Chondrocyte (in vitro differentiated cells): ENCODE data around the gene SP100. TPM values are rescaled to one million over a fixed set of nuclear protein-coding genes. Genes with fewer than 3 reads are reported as not detected.

ENCODE experiments used
- DNase-seq: peaks from one replicate; pipeline ENCODE4 v3.0.0; 2021; ENCODE audit warnings: mixed read lengths, low spot score
- H3K27ac Mint-ChIP-seq: one replicate; pipeline ENCODE4 v1.8.0; 2021; ENCODE audit warnings: mild to moderate bottlenecking, moderate library complexity, mixed read lengths; ENCODE audit not compliant: unreplicated experiment
- H3K27me3 Mint-ChIP-seq: 2 replicates; pipeline ENCODE4 v1.8.0; 2021; ENCODE audit warnings: low read depth, mixed read lengths
- H3K36me3 Mint-ChIP-seq: 2 replicates; pipeline ENCODE4 v1.8.0; 2021; ENCODE audit warnings: low read depth, mixed read lengths
- H3K4me1 Mint-ChIP-seq: 2 replicates; pipeline ENCODE4 v1.8.0; 2021; ENCODE audit warnings: low read depth, mild to moderate bottlenecking, mixed read lengths
- H3K4me3 Mint-ChIP-seq: one replicate; pipeline ENCODE4 v1.8.0; 2021; ENCODE audit warnings: mild to moderate bottlenecking, moderate library complexity, mixed read lengths; ENCODE audit not compliant: unreplicated experiment
- H3K9me3 Mint-ChIP-seq: 2 replicates; pipeline ENCODE4 v1.8.0; 2021; ENCODE audit warnings: low read depth, mixed read lengths
- CTCF ChIP-seq: fragments of 200-600 bp; sonication (generic); IDR thresholded peaks from 2 replicates; pipeline ENCODE4 v1.5.0; 2021; ENCODE audit warnings: antibody characterized with exemption, mild to moderate bottlenecking, moderate library complexity
- total RNA-seq: library from RNA; stranded (reverse); gene quantifications from 3 replicates; pipeline ENCODE4 v1.2.1, GENCODE V29; 2021

SP100 gene
- total RNA-seq, 1 donor from 2014 or later: 57.6 TPM

- no peak overlapping the region for H3K27ac Mint-ChIP-seq
- H3K4me1 Mint-ChIP-seq: no peaks in the 10 kb centered on the region
- H3K36me3 Mint-ChIP-seq: peaks cover 54% of the 10 kb centered on the region
- no peak for DNase-seq
- no peak overlapping the region for H3K4me3 Mint-ChIP-seq
- no peaks in the 10 kb centered on the region for H3K27me3 Mint-ChIP-seq
- H3K9me3 Mint-ChIP-seq: peaks cover 22% of the 10 kb centered on the region
- TF ChIP-seq CTCF: no peak
These were observed 37.0 kb downstream of the SP100 start for GRCh38 chr2:230453006-230453405.

- no peak overlapping the region for H3K4me3 Mint-ChIP-seq
- H3K36me3 Mint-ChIP-seq: peaks cover 58% of the 10 kb centered on the region
- no peak overlapping the region for H3K27ac Mint-ChIP-seq
- peaks cover 22% of the 10 kb centered on the region for H3K9me3 Mint-ChIP-seq
- no peaks in the 10 kb centered on the region for H3K27me3 Mint-ChIP-seq
- no peaks in the 10 kb centered on the region for H3K4me1 Mint-ChIP-seq
- no peak for DNase-seq
- no peak for TF ChIP-seq CTCF
These were observed 39.1 kb downstream of the SP100 start for GRCh38 chr2:230455005-230455684.

- no peak for TF ChIP-seq CTCF
- no peaks in the 10 kb centered on the region for H3K4me1 Mint-ChIP-seq
- peaks cover 63% of the 10 kb centered on the region for H3K36me3 Mint-ChIP-seq
- H3K27me3 Mint-ChIP-seq: no peaks in the 10 kb centered on the region
- no peak overlapping the region for H3K27ac Mint-ChIP-seq
- no peak for DNase-seq
- peaks cover 19% of the 10 kb centered on the region for H3K9me3 Mint-ChIP-seq
- no peak overlapping the region for H3K4me3 Mint-ChIP-seq
These were observed 41.2 kb downstream of the SP100 start for GRCh38 chr2:230457073-230457768.

GRCh38 chr2:230457793-230458192 is 41.8 kb downstream of the SP100 start:
- Mint-ChIP-seq H3K4me3 (no peak overlapping the region), H3K27ac (no peak overlapping the region), H3K4me1 (no peaks in the 10 kb centered on the region), H3K9me3 (peaks cover 19% of the 10 kb centered on the region), H3K36me3 (peaks cover 65% of the 10 kb centered on the region), H3K27me3 (no peaks in the 10 kb centered on the region)
- DNase-seq: no peak
- TF ChIP-seq CTCF: no peak

- TF ChIP-seq CTCF: no peak
- H3K9me3 Mint-ChIP-seq: peaks cover 10% of the 10 kb centered on the region
These were observed 43.2 kb downstream of the SP100 start for GRCh38 chr2:230459216-230459615.

More at GRCh38 chr2:230459216-230459615, 43.2 kb downstream of the SP100 start:
- H3K27me3 Mint-ChIP-seq: no peaks in the 10 kb centered on the region
- no peak overlapping the region for H3K27ac Mint-ChIP-seq
- H3K36me3 Mint-ChIP-seq: peaks cover 57% of the 10 kb centered on the region
- no peak for DNase-seq
- H3K4me1 Mint-ChIP-seq: no peaks in the 10 kb centered on the region
- H3K4me3 Mint-ChIP-seq: no peak overlapping the region
